Lower lobe of right lung (tissue), 2 donors: Measurements from ENCODE around the gene GTSE1. TPM values are rescaled to one million over a fixed set of nuclear protein-coding genes. Genes with fewer than 3 reads are reported as not detected.
A peak's percentile ranks its signal among the peaks of the same experiment; 100 is the strongest.

ENCODE experiments used
- ATAC-seq, 2 donors: fragments of 200-7000 bp; cut with Tn5 transposase; one replicate each; pipeline ENCODE4 v1.9.1; 2020 to 2022; ENCODE audit warnings: mild to moderate bottlenecking in 2 of 2, moderate library complexity in 2 of 2
- DNase-seq: peaks from one replicate; pipeline ENCODE4 v3.0.0-alpha.2; 2020
- H3K27ac ChIP-seq: fragments of 200-600 bp; one replicate; pipeline ENCODE4 v1.8.0; 2022
- H3K27me3 ChIP-seq: fragments of 200-600 bp; one replicate; pipeline ENCODE4 v1.8.0; 2022; ENCODE audit warnings: low read depth
- H3K36me3 ChIP-seq: fragments of 200-600 bp; one replicate; pipeline ENCODE4 v1.8.0; 2022; ENCODE audit warnings: mild to moderate bottlenecking
- H3K4me1 ChIP-seq: fragments of 200-600 bp; one replicate; pipeline ENCODE4 v1.8.0; 2022
- H3K4me3 ChIP-seq: fragments of 200-600 bp; one replicate; pipeline ENCODE4 v1.8.0; 2022; ENCODE audit warnings: mild to moderate bottlenecking
- H3K9me3 ChIP-seq: fragments of 200-600 bp; one replicate; pipeline ENCODE4 v1.8.0; 2022
- intact Hi-C: fragments of 100-400 bp; cut with DNase I; formaldehyde crosslinking; loops from one replicate; pipeline ENCODE4 v1.11.0; 2022
- total RNA-seq: library from RNA; stranded (reverse); fragmentation: NEBNext Ultra II Directional; extraction: Animal tissue kit (Norgen Biotek cat#: 25700); gene quantifications from one replicate; pipeline ENCODE4 v1.2.1, GENCODE V29; 2021
- TF ChIP-seq, protein P1 (sequence below): fragments of 200-600 bp; IDR thresholded peaks from one replicate; pipeline ENCODE4 v1.8.0; 2022; ENCODE audit warnings: antibody characterized with exemption, mild to moderate bottlenecking
- donor health status: DM: no; HTN: yes; CAD: no; lungs with severe emphysema.

The GTSE1 gene
- total RNA-seq, 1 donor from 2014 or later, result 1.4 TPM

DNA sequence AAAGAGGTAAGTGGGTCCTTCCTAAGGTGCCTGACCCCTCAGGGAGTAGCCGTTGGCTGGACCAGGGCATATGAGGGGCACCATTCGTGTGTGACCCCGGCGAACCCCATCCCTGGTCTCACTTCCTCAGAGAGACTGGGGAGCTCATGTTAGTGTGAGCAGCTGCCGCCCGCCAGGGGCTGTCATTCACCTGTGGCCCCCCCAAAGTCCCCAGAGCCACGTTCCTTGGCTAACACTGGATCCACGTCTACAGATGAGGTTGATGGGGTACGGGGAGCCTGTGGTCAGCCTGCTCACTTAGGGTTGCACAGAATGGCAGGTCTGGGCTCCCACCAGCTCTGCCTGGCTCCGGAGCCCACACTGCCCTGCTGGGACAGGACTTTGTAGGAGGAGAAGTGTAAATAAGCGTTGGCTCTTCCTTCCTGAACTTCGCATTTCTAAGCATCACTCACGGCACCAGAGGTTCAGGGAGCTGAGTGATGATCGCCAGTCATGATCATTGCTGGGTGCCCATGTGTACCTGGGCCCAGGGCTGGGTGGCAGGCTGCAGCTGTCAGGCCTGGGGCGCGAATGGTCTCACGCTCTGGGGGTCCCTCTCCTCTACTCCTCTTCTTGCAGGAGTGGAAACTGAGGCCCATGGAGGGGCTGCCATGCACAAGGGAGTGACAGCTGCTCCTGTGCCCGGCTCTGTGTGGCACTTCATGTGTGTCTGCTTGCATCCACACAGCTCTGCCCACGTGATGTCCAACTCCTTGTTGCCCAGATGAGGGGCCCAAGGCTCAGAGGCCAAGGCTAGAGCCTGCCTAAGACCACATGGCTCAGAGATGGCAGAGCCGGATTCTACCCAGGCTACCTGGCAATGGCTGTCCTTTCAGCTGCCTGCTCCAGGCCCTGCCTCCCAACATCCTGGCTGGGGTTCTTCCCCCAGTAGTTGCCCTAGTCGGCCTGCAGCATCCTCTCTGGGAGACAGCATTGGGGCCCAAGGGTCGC is 17.7 kb upstream of the GTSE1 start:
- intact Hi-C loops, result no loop called here
- TF ChIP-seq, protein P1, sequence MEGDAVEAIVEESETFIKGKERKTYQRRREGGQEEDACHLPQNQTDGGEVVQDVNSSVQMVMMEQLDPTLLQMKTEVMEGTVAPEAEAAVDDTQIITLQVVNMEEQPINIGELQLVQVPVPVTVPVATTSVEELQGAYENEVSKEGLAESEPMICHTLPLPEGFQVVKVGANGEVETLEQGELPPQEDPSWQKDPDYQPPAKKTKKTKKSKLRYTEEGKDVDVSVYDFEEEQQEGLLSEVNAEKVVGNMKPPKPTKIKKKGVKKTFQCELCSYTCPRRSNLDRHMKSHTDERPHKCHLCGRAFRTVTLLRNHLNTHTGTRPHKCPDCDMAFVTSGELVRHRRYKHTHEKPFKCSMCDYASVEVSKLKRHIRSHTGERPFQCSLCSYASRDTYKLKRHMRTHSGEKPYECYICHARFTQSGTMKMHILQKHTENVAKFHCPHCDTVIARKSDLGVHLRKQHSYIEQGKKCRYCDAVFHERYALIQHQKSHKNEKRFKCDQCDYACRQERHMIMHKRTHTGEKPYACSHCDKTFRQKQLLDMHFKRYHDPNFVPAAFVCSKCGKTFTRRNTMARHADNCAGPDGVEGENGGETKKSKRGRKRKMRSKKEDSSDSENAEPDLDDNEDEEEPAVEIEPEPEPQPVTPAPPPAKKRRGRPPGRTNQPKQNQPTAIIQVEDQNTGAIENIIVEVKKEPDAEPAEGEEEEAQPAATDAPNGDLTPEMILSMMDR, result no peak
- H3K4me1 ChIP-seq, result peaks cover 6% of the 10 kb centered on the region
- no peak overlapping the region for H3K27ac ChIP-seq
- no peak overlapping the region for H3K4me3 ChIP-seq
- no peaks in the 10 kb centered on the region for H3K27me3 ChIP-seq
- no peaks in the 10 kb centered on the region for H3K9me3 ChIP-seq
- peaks cover 96% of the 10 kb centered on the region for H3K36me3 ChIP-seq
- DNase-seq (no peak), ATAC-seq (no peak)

DNA sequence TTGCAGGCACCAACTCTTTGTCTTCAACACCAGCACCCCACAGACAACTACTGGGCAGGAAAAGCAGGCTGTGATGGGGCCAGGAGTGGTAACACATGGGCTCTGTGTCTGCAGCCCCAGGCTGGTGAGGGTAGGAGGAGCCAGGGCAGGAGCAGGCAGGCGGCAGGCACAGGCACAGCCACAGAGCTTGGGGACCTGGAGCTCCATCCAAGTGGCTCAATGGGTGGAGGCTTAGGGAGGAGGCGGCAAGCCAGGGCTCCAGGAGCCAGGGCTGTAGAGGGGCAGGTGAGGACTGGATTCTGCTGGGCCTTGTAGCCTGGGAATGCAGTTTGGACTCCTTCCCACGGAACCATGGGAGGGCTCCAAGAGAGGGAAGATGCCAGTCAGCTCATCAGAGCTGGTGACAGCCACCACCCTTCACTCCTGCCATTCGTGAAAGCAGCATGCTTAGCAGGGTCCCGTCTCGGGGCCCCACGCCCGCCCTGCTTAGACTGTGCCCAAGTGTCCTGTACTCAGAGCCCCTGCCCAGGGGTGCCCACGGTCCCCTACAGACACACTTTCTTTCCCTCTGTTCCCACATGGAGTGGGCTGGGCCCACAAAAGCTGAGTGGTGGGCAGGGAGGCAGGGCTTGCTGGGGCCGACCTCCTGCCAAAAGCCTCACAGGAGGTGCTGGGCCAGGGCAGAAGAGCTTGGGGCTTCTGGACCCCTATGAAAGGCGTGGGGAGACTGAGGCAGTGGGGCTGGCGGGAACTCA is 16.4 kb upstream of the GTSE1 start:
- peaks cover 96% of the 10 kb centered on the region for H3K36me3 ChIP-seq
- no peak for DNase-seq
- H3K27ac ChIP-seq, result peak overlapping the region; percentile 4
- no peaks in the 10 kb centered on the region for H3K9me3 ChIP-seq
- intact Hi-C loops, result no loop called here
- no peak for ATAC-seq
- TF ChIP-seq, protein P1, result no peak
- no peak overlapping the region for H3K4me3 ChIP-seq
- H3K27me3 ChIP-seq, result no peaks in the 10 kb centered on the region
- peaks cover 6% of the 10 kb centered on the region for H3K4me1 ChIP-seq

DNA sequence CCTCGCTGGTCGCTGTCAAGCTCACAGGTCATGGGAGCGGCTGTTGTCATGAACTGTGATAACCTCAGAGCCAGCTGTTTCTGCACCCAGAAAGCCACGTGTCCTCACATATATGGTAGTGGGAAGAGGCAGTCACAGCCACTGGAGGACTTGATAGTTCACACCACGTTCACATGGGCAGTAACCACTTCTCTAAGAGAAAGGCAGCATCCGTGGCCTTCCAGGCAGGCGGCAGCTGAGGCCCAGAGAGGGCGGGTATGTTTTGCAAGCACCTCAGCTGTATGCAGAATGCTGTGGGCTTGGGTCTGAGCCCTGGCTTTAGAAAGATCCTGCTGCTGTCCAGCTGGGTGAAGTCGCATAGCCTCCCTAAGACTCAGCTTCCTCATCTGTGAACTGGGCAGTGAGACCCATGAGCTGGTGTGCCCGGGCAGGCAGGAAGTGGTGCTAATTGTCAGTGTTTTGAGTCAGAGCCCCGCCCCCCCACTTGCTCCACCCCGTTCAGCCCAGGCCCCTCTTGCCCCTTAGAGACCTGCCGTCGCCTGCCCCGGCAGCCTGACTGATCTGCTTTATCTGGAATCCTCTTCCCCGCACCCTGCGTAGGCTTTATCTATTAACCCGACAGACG is 15.6 kb upstream of the GTSE1 start:
- ATAC-seq (peak; percentile 46 to 52), DNase-seq (peak; percentile 48)
- H3K9me3 ChIP-seq, result no peaks in the 10 kb centered on the region
- no peaks in the 10 kb centered on the region for H3K27me3 ChIP-seq
- no peak overlapping the region for H3K27ac ChIP-seq
- H3K4me1 ChIP-seq, result peaks cover 6% of the 10 kb centered on the region
- TF ChIP-seq, protein P1, result no peak
- intact Hi-C loops, result no loop called here
- H3K4me3 ChIP-seq, result no peak overlapping the region
- H3K36me3 ChIP-seq, result peaks cover 96% of the 10 kb centered on the region

DNA sequence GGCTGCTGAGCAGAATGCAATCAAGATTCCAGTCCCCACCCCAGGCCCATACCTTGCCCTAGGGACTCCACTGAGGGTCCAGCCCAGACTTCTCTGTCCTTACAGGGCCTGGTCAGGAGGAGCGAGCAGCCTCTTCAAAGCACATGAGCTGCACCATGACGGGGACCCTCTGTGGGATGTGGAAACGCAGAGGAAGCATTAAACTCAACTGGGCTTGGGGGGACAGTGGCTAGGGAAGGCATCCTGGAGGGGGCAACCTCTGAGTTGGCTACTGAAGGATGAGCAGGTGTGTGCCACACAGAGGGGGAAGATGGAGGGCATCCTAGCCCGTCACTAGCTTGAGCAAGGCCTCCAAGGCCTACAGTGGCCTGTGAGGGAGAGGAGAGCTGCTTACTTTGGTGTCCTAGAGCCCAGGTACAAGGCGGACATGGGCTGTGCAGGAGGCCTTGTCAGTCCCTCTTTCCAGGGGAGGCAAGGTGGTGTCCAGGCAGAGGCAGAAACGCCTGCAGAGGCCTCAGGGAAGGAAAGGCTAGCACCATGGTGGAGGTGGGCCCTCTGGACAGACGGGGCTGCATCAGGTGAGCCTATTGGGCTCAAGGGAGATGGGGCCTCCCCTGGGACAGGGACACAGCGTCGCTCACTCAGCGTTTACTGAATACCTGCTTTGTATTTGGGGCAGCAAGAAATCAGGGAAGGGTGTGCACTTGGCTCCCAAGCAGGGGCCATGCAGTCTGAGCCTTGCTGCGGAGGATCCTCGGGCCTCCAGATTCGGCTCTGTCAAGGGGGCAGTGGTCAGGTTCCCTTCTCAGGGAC is 14.6 kb upstream of the GTSE1 start:
- H3K9me3 ChIP-seq, result no peaks in the 10 kb centered on the region
- H3K27ac ChIP-seq, result no peak overlapping the region
- TF ChIP-seq, protein P1, result no peak
- peaks cover 10% of the 10 kb centered on the region for H3K4me1 ChIP-seq
- intact Hi-C loops, result no loop called here
- H3K36me3 ChIP-seq, result peaks cover 100% of the 10 kb centered on the region
- ATAC-seq (no peak), DNase-seq (no peak)
- H3K27me3 ChIP-seq, result no peaks in the 10 kb centered on the region
- H3K4me3 ChIP-seq, result no peak overlapping the region

DNA sequence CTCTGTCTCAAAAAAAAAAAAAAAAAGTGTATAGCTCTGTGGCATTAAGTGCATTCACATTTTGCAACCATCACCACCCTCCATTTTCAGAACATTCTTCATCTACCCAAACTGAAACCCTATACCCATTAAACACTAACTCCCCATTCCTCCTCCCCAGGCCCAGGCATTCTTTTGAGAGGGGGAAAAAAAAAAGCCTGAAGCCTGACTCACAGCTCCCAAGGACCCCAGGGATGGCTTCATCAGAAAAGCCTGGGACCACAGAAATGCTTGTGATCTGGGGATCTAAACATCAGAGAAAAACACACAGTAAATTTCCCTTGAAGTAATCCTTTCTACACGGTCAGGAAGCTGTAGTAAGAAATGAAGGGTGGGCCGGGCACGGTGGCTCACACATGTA is 10.7 kb upstream of the GTSE1 start:
- DNase-seq (no peak), ATAC-seq (no peak)
- Histone ChIP-seq H3K27ac (no peak overlapping the region), H3K4me1 (peaks cover 18% of the 10 kb centered on the region), H3K9me3 (no peaks in the 10 kb centered on the region), H3K4me3 (no peak overlapping the region), H3K27me3 (no peaks in the 10 kb centered on the region), H3K36me3 (peaks cover 89% of the 10 kb centered on the region)
- intact Hi-C loops, result no loop called here
- TF ChIP-seq, protein P1, result no peak
